ENCODE data around the gene CD99.

- no peak for TF ChIP-seq CTCF (IDR thresholded peaks at IDR 0.05 in 4 of 5, conservative IDR thresholded peaks at IDR 0.05 in 1 of 5)
- no peak for TF ChIP-seq POLR2A (IDR thresholded peaks at IDR 0.05)
Observed at GRCh38 chrX:2735270-2735669, 44.2 kb downstream of the CD99 start.

Measured in gastrocnemius medialis (tissue), 4 donors.